Neural progenitor cell (in vitro differentiated cells): ENCODE results near the gene ACACA. TPM values are rescaled to one million over a fixed set of nuclear protein-coding genes. Genes with fewer than 3 reads are reported as not detected.
A peak's percentile ranks its signal among the peaks of the same experiment; 100 is the strongest.

Experiments used
- DNase-seq: peaks from one replicate; pipeline ENCODE4 v3.0.0-alpha.2; 2016; ENCODE audit warnings: low spot score
- H2AFZ ChIP-seq: fragments of 200-600 bp; sonication (generic); replicated peaks from 2 replicates; pipeline ENCODE4 v1.6.1; 2016; ENCODE audit warnings: antibody characterized with exemption
- H3F3A ChIP-seq: fragments of 200-600 bp; sonication (generic); 2 replicates; pipeline ENCODE4 v1.6.1; 2016; ENCODE audit warnings: antibody characterized with exemption, low read depth
- H3K27ac ChIP-seq: fragments of 200-600 bp; sonication (generic); 2 replicates; pipeline ENCODE4 v1.5.1; 2016; ENCODE audit warnings: mild to moderate bottlenecking
- H3K27me3 ChIP-seq: fragments of 200-600 bp; sonication (generic); 2 replicates; pipeline ENCODE4 v1.6.1; 2016; ENCODE audit warnings: mild to moderate bottlenecking, moderate library complexity
- H3K36me3 ChIP-seq: fragments of 200-600 bp; sonication (generic); 2 replicates; pipeline ENCODE4 v1.5.1; 2016
- H3K4me1 ChIP-seq: fragments of 200-600 bp; sonication (generic); 2 replicates; pipeline ENCODE4 v1.6.1; 2016; ENCODE audit warnings: mixed run types
- H3K4me2 ChIP-seq: fragments of 200-600 bp; sonication (generic); 2 replicates; pipeline ENCODE4 v1.6.1; 2016
- H3K4me3 ChIP-seq: fragments of 200-600 bp; sonication (generic); 2 replicates; pipeline ENCODE4 v1.5.1; 2016
- H3K79me2 ChIP-seq: fragments of 200-600 bp; sonication (generic); 2 replicates; pipeline ENCODE4 v1.6.1; 2016; ENCODE audit warnings: low read depth
- H3K9ac ChIP-seq: fragments of 200-600 bp; sonication (generic); 2 replicates; pipeline ENCODE4 v1.6.1; 2016
- H3K9me3 ChIP-seq: fragments of 200-600 bp; sonication (generic); 2 replicates; pipeline ENCODE4 v1.5.1; 2016; ENCODE audit warnings: low read depth
- H4K20me1 ChIP-seq: fragments of 200-600 bp; sonication (generic); 2 replicates; pipeline ENCODE4 v1.6.1; 2016; ENCODE audit warnings: low read depth
- H3K27ac Mint-ChIP-seq: 3 replicates; pipeline ENCODE4 v1.8.0; 2021; ENCODE audit warnings: mixed read lengths
- H3K27me3 Mint-ChIP-seq: 2 replicates; pipeline ENCODE4 v1.8.0; 2022; ENCODE audit warnings: low read depth, mild to moderate bottlenecking, inconsistent platforms, moderate library complexity, mixed read lengths; ENCODE audit not compliant: insufficient read depth
- H3K36me3 Mint-ChIP-seq: 3 replicates; pipeline ENCODE4 v1.8.0; 2021; ENCODE audit warnings: mixed read lengths
- H3K4me1 Mint-ChIP-seq: 3 replicates; pipeline ENCODE4 v1.8.0; 2021; ENCODE audit warnings: mixed read lengths
- H3K4me3 Mint-ChIP-seq: 3 replicates; pipeline ENCODE4 v1.8.0; 2021; ENCODE audit warnings: mild to moderate bottlenecking, moderate library complexity, mixed read lengths
- H3K9me3 Mint-ChIP-seq: 3 replicates; pipeline ENCODE4 v1.8.0; 2020; ENCODE audit warnings: mixed read lengths
- CTCF ChIP-seq: fragments of 200-600 bp; sonication (generic); IDR thresholded peaks from 2 replicates; pipeline ENCODE4 v1.5.1; 2017; ENCODE audit warnings: antibody characterized with exemption, mild to moderate bottlenecking
- EZH2 ChIP-seq: fragments of 200-600 bp; sonication (generic); IDR thresholded peaks from 2 replicates; pipeline ENCODE4 v1.6.1; 2017; ENCODE audit warnings: antibody characterized with exemption, mild to moderate bottlenecking, moderate library complexity
- EZH2phosphoT487 ChIP-seq: fragments of 200-600 bp; sonication (generic); IDR thresholded peaks from 2 replicates; pipeline ENCODE4 v1.6.1; 2017; ENCODE audit warnings: antibody characterized with exemption
- total RNA-seq: library from RNA; depleted of rRNA; stranded (reverse); fragments of >200 nt; gene quantifications from 2 replicates; pipeline ENCODE4 v1.2.3, GENCODE V29; 2015; ENCODE audit warnings: low replicate concordance

Gene ACACA
- total RNA-seq, 1 donor from 2014 or later, result 88.6 TPM

- no peak for DNase-seq
- peak overlapping the region; percentile 57 for H3K27ac Mint-ChIP-seq
- Histone ChIP-seq H3K9ac (no peak overlapping the region), H3K27me3 (no peaks in the 10 kb centered on the region), H3K36me3 (peaks cover 2% of the 10 kb centered on the region), H3K79me2 (no peaks in the 10 kb centered on the region), H3K9me3 (no peaks in the 10 kb centered on the region), H3K4me2 (peak overlapping the region; percentile 29), H3K4me3 (no peak overlapping the region), H2AFZ (no peak overlapping the region), H3K4me1 (peaks cover 25% of the 10 kb centered on the region), H3K27ac (peak overlapping the region; percentile 68), H4K20me1 (peaks cover 6% of the 10 kb centered on the region), H3F3A (peaks cover 19% of the 10 kb centered on the region)
- no peaks in the 10 kb centered on the region for H3K27me3 Mint-ChIP-seq
- peaks cover 2% of the 10 kb centered on the region for H3K36me3 Mint-ChIP-seq
- peaks cover 29% of the 10 kb centered on the region for H3K4me1 Mint-ChIP-seq
- no peak overlapping the region for H3K4me3 Mint-ChIP-seq
- H3K9me3 Mint-ChIP-seq, result no peaks in the 10 kb centered on the region
- TF ChIP-seq CTCF (no peak), EZH2 (no peak), EZH2phosphoT487 (no peak)
These were observed 192.7 kb downstream of the ACACA start for GRCh38 chr17:37213927-37214326.

DNA sequence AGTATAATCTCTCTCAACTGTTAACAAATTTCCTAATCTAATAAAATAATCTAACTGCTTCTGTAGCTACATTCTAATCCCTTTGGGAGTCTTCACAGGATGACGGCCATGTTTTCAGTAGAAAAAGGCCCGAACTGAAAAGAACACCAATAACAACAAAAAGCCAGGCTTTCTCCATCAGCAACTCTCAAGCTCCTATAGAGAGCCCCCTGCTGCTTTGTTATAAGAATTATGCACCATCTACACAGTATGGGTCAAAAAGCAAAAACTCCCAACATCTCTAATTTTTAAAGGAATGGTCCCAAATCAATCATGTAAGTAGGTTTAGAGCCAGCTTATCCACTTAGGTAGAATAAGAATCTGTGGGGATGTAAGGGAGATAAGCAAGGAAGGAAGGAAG lies 194.5 kb downstream of the ACACA start:
- Histone ChIP-seq H3K4me3 (no peak overlapping the region), H3K9me3 (no peaks in the 10 kb centered on the region), H3K36me3 (peaks cover 2% of the 10 kb centered on the region), H3K27me3 (no peaks in the 10 kb centered on the region), H3K4me2 (no peak overlapping the region), H4K20me1 (peaks cover 6% of the 10 kb centered on the region), H3K4me1 (peaks cover 25% of the 10 kb centered on the region), H2AFZ (no peak overlapping the region), H3K27ac (peak overlapping the region; percentile 30), H3K79me2 (no peaks in the 10 kb centered on the region), H3F3A (peaks cover 19% of the 10 kb centered on the region), H3K9ac (no peak overlapping the region)
- Mint-ChIP-seq H3K36me3 (peaks cover 4% of the 10 kb centered on the region), H3K9me3 (no peaks in the 10 kb centered on the region), H3K27ac (no peak overlapping the region), H3K4me3 (no peak overlapping the region), H3K27me3 (no peaks in the 10 kb centered on the region), H3K4me1 (peaks cover 27% of the 10 kb centered on the region)
- TF ChIP-seq EZH2 (no peak), EZH2phosphoT487 (no peak), CTCF (no peak)
- peak; percentile 23 for DNase-seq

DNA sequence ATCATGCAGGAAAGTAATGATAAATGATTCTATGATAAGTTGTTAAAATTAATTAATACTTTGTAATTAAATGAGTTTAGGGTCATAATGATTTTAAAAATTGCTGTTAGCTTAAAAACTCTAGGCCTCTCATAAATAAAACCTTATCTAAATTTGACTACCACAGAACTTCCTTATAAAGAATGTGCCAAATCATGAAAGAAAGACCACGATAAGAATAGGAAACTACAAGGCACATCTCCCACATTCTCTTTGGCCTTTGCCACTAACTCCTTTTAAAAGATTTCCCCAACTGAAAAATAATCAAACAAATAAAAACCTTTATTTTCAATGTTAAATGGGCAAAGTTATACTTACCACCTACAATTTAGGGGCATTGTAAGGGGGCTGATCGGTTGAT lies 195.5 kb downstream of the ACACA start:
- no peak overlapping the region for H3K4me3 ChIP-seq
- H3K36me3 ChIP-seq, result peaks cover 2% of the 10 kb centered on the region
- H3K9ac ChIP-seq, result peak overlapping the region; percentile 12
- peaks cover 19% of the 10 kb centered on the region for H3F3A ChIP-seq
- Mint-ChIP-seq H3K27me3 (no peaks in the 10 kb centered on the region), H3K9me3 (no peaks in the 10 kb centered on the region), H3K36me3 (peaks cover 4% of the 10 kb centered on the region), H3K4me3 (no peak overlapping the region), H3K27ac (no peak overlapping the region), H3K4me1 (peaks cover 27% of the 10 kb centered on the region)
- no peaks in the 10 kb centered on the region for H3K79me2 ChIP-seq
- peaks cover 25% of the 10 kb centered on the region for H3K4me1 ChIP-seq
- H3K4me2 ChIP-seq, result no peak overlapping the region
- H3K27me3 ChIP-seq, result no peaks in the 10 kb centered on the region
- DNase-seq, result no peak
- H3K9me3 ChIP-seq, result no peaks in the 10 kb centered on the region
- H2AFZ ChIP-seq, result no peak overlapping the region
- TF ChIP-seq EZH2phosphoT487, result no peak
- no peak for TF ChIP-seq EZH2
- no peak for TF ChIP-seq CTCF
- H3K27ac ChIP-seq, result no peak overlapping the region
- peaks cover 6% of the 10 kb centered on the region for H4K20me1 ChIP-seq
